GM23338 (cell line): ENCODE measurements around the gene ROCK2. TPM values are rescaled to one million over a fixed set of nuclear protein-coding genes. Genes with fewer than 3 reads are reported as not detected.

ENCODE experiments used
- ATAC-seq: fragments of 200-7000 bp; cut with Tn5 transposase; 3 replicates; pipeline ENCODE4 v1.9.1; 2020
- DNase-seq: peaks from one replicate; pipeline ENCODE4 v3.0.0-alpha.2; 2015; ENCODE audit warnings: low spot score
- H2AFZ ChIP-seq: fragments of 200-600 bp; sonication (generic); 2 replicates; pipeline ENCODE4 v1.8.0; 2016; ENCODE audit warnings: antibody characterized with exemption, mild to moderate bottlenecking, moderate library complexity
- H3F3A ChIP-seq: fragments of 200-600 bp; sonication (generic); replicated peaks from 2 replicates; pipeline ENCODE4 v1.8.0; 2017; ENCODE audit warnings: antibody characterized with exemption, mixed run types, low read depth
- H3K27ac ChIP-seq: fragments of 200-600 bp; sonication (generic); 2 replicates; pipeline ENCODE4 v1.6.1; 2016; ENCODE audit warnings: low read depth
- H3K27me3 ChIP-seq: fragments of 200-600 bp; sonication (generic); 2 replicates; pipeline ENCODE4 v1.8.0; 2016; ENCODE audit warnings: mild to moderate bottlenecking, mixed run types, moderate library complexity; ENCODE audit not compliant: insufficient read depth
- H3K36me3 ChIP-seq: fragments of 200-600 bp; sonication (generic); 2 replicates; pipeline ENCODE4 v1.8.0; 2016; ENCODE audit warnings: mild to moderate bottlenecking; ENCODE audit not compliant: insufficient read depth
- H3K4me1 ChIP-seq: fragments of 200-600 bp; sonication (generic); 2 replicates; pipeline ENCODE4 v1.8.0; 2016; ENCODE audit warnings: mild to moderate bottlenecking, moderate library complexity; ENCODE audit not compliant: insufficient read depth
- H3K4me2 ChIP-seq: fragments of 200-600 bp; sonication (generic); 2 replicates; pipeline ENCODE4 v1.7.1; 2017; ENCODE audit warnings: mixed run types
- H3K4me3 ChIP-seq: fragments of 200-600 bp; sonication (generic); 2 replicates; pipeline ENCODE4 v1.6.1; 2016; ENCODE audit warnings: mixed run types
- H3K79me2 ChIP-seq: fragments of 200-600 bp; sonication (generic); replicated peaks from 2 replicates; pipeline ENCODE4 v1.8.0; 2017; ENCODE audit warnings: mild to moderate bottlenecking; ENCODE audit not compliant: insufficient read depth
- H3K9me2 ChIP-seq: fragments of 200-600 bp; sonication (generic); 2 replicates; pipeline ENCODE4 v1.8.0; 2017; ENCODE audit not compliant: insufficient read depth
- H4K20me1 ChIP-seq: fragments of 200-600 bp; sonication (generic); replicated peaks from 2 replicates; pipeline ENCODE4 v1.8.0; 2017; ENCODE audit warnings: mild to moderate bottlenecking; ENCODE audit not compliant: insufficient read depth
- H3K27ac Mint-ChIP-seq: 2 replicates; pipeline ENCODE4 v1.8.0; 2020; ENCODE audit warnings: inconsistent platforms, mild to moderate bottlenecking, moderate library complexity, mixed read lengths
- H3K27me3 Mint-ChIP-seq: 3 replicates; pipeline ENCODE4 v1.8.0; 2022; ENCODE audit warnings: low read depth, mild to moderate bottlenecking, moderate library complexity, mixed read lengths, inconsistent platforms; ENCODE audit not compliant: insufficient read depth, poor library complexity
- H3K36me3 Mint-ChIP-seq: 3 replicates; pipeline ENCODE4 v1.8.0; 2021; ENCODE audit warnings: low read depth, mild to moderate bottlenecking, inconsistent platforms, moderate library complexity, mixed read lengths
- H3K4me1 Mint-ChIP-seq: 3 replicates; pipeline ENCODE4 v1.8.0; 2020; ENCODE audit warnings: mild to moderate bottlenecking, inconsistent platforms, mixed read lengths
- H3K4me3 Mint-ChIP-seq: 3 replicates; pipeline ENCODE4 v1.8.0; 2021; ENCODE audit warnings: moderate library complexity, mild to moderate bottlenecking, inconsistent platforms, mixed read lengths
- H3K9me3 Mint-ChIP-seq: 3 replicates; pipeline ENCODE4 v1.8.0; 2020; ENCODE audit warnings: moderate library complexity, mild to moderate bottlenecking, inconsistent platforms, mixed read lengths
- EZH2phosphoT487 ChIP-seq: fragments of 200-600 bp; sonication (generic); IDR thresholded peaks from one replicate; pipeline ENCODE4 v1.8.1; 2018; ENCODE audit warnings: antibody characterized with exemption; ENCODE audit not compliant: unreplicated experiment
- JUNB ChIP-seq: IDR thresholded peaks from one replicate; pipeline ENCODE4 v1.6.1; 2016; ENCODE audit warnings: antibody characterized with exemption; ENCODE audit not compliant: unreplicated experiment
- NANOG ChIP-seq: IDR thresholded peaks from 2 replicates; pipeline ENCODE4 v1.6.1; 2016; ENCODE audit warnings: antibody characterized with exemption, borderline replicate concordance
- STAT1 ChIP-seq: IDR thresholded peaks from one replicate; pipeline ENCODE4 v1.6.1; 2016; ENCODE audit warnings: antibody characterized with exemption; ENCODE audit not compliant: unreplicated experiment
- ZNF114 ChIP-seq: fragments of 250-450 bp; sonication (Bioruptor Pico); IDR thresholded peaks from 2 replicates; pipeline ENCODE4 v1.5.0; 2020; ENCODE audit warnings: mild to moderate bottlenecking, moderate library complexity
- ZNF331 ChIP-seq: fragments of 250-450 bp; sonication (Bioruptor Pico); IDR thresholded peaks from 2 replicates; pipeline ENCODE4 v1.5.0; 2020; ENCODE audit warnings: low read depth, mild to moderate bottlenecking, moderate library complexity
- polyA plus RNA-seq: library from polyadenylated mRNA; unstranded; fragments of >200 nt; fragmentation: Nextera tagmentation; extraction: Ambion mirVana; gene quantifications from 2 replicates; pipeline ENCODE4 v1.2.1, GENCODE V29; 2016
- total RNA-seq: library from RNA; depleted of rRNA; stranded (reverse); fragments of >200 nt; shearing (Covaris generic); gene quantifications from 2 replicates; pipeline ENCODE4 v1.2.3, GENCODE V29; 2014
- TF ChIP-seq, protein P1 (sequence below), 2 experiments: fragments of 200-600 bp in 1 of 2; sonication (generic) in 1 of 2; conservative IDR thresholded peaks; 2 replicates each; pipeline versions ENCODE4 v1.5.1 to v1.6.1; 2016 to 2017; ENCODE audit warnings: antibody characterized with exemption in 2 of 2, low read depth in 2 of 2, mild to moderate bottlenecking in 2 of 2, moderate library complexity in 1 of 2
- TF ChIP-seq, protein P2 (sequence below): fragments of 250-450 bp; sonication (Bioruptor Pico); IDR thresholded peaks from 2 replicates; pipeline ENCODE4 v1.5.0; 2020; ENCODE audit warnings: mild to moderate bottlenecking, moderate library complexity

ROCK2 gene
- total and polyA plus RNA-seq, 2 experiments from 2014 or later: 16.4 to 28.0 TPM

DNA sequence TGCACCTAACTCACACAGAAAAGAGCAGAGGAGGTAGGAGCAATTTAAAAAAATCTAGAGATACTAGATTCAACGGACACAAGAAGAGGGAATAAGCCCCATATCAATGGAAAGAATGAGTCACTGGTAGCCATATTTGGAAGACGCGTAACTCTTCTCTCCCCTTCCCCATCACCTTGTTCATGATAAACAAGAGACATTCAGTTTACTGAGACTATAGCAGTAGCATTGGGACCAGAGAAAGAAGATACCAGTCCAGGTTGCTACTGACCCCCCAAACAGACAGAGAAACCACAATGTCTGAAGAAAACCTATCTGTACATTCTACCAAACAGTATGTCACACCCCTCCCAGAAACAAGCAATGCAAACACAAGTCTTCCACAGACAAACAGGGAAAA, 108.1 kb downstream of the ROCK2 start:
- no peak overlapping the region for H3K4me3 Mint-ChIP-seq
- Histone ChIP-seq H2AFZ (no peak overlapping the region), H3K27me3 (no peaks in the 10 kb centered on the region), H3K79me2 (peaks cover 39% of the 10 kb centered on the region), H3K4me3 (no peak overlapping the region), H3K36me3 (no peaks in the 10 kb centered on the region), H3K4me1 (no peaks in the 10 kb centered on the region), H4K20me1 (peaks cover 7% of the 10 kb centered on the region), H3K9me2 (no peaks in the 10 kb centered on the region), H3K4me2 (no peak overlapping the region), H3F3A (no peaks in the 10 kb centered on the region), H3K27ac (no peak overlapping the region)
- H3K27me3 Mint-ChIP-seq: no peaks in the 10 kb centered on the region
- no peaks in the 10 kb centered on the region for H3K9me3 Mint-ChIP-seq
- DNase-seq (no peak), ATAC-seq (no peak)
- TF ChIP-seq JUNB (no peak), STAT1 (no peak)
- TF ChIP-seq, protein P1, sequence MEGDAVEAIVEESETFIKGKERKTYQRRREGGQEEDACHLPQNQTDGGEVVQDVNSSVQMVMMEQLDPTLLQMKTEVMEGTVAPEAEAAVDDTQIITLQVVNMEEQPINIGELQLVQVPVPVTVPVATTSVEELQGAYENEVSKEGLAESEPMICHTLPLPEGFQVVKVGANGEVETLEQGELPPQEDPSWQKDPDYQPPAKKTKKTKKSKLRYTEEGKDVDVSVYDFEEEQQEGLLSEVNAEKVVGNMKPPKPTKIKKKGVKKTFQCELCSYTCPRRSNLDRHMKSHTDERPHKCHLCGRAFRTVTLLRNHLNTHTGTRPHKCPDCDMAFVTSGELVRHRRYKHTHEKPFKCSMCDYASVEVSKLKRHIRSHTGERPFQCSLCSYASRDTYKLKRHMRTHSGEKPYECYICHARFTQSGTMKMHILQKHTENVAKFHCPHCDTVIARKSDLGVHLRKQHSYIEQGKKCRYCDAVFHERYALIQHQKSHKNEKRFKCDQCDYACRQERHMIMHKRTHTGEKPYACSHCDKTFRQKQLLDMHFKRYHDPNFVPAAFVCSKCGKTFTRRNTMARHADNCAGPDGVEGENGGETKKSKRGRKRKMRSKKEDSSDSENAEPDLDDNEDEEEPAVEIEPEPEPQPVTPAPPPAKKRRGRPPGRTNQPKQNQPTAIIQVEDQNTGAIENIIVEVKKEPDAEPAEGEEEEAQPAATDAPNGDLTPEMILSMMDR (conservative IDR thresholded peaks at IDR 0.05; ENCODE audit: low read depth in 2 of 2): no peak
- H3K36me3 Mint-ChIP-seq: no peaks in the 10 kb centered on the region
- H3K27ac Mint-ChIP-seq: peak overlapping the region; percentile 7; the same call in 1 of the 2 replicates
- H3K4me1 Mint-ChIP-seq: no peaks in the 10 kb centered on the region

- H3K4me3 Mint-ChIP-seq: no peak overlapping the region
- no peaks in the 10 kb centered on the region for H3K9me3 Mint-ChIP-seq
- peaks cover 7% of the 10 kb centered on the region for H4K20me1 ChIP-seq
- no peak for ATAC-seq
- TF ChIP-seq ZNF331 (CRISPR knock-in tag) (no peak), STAT1 (no peak), NANOG (no peak), ZNF114 (CRISPR knock-in tag) (no peak), EZH2phosphoT487 (no peak)
- TF ChIP-seq, protein P1 (conservative IDR thresholded peaks at IDR 0.05; ENCODE audit: low read depth in 2 of 2): no peak
- TF ChIP-seq, protein P2, sequence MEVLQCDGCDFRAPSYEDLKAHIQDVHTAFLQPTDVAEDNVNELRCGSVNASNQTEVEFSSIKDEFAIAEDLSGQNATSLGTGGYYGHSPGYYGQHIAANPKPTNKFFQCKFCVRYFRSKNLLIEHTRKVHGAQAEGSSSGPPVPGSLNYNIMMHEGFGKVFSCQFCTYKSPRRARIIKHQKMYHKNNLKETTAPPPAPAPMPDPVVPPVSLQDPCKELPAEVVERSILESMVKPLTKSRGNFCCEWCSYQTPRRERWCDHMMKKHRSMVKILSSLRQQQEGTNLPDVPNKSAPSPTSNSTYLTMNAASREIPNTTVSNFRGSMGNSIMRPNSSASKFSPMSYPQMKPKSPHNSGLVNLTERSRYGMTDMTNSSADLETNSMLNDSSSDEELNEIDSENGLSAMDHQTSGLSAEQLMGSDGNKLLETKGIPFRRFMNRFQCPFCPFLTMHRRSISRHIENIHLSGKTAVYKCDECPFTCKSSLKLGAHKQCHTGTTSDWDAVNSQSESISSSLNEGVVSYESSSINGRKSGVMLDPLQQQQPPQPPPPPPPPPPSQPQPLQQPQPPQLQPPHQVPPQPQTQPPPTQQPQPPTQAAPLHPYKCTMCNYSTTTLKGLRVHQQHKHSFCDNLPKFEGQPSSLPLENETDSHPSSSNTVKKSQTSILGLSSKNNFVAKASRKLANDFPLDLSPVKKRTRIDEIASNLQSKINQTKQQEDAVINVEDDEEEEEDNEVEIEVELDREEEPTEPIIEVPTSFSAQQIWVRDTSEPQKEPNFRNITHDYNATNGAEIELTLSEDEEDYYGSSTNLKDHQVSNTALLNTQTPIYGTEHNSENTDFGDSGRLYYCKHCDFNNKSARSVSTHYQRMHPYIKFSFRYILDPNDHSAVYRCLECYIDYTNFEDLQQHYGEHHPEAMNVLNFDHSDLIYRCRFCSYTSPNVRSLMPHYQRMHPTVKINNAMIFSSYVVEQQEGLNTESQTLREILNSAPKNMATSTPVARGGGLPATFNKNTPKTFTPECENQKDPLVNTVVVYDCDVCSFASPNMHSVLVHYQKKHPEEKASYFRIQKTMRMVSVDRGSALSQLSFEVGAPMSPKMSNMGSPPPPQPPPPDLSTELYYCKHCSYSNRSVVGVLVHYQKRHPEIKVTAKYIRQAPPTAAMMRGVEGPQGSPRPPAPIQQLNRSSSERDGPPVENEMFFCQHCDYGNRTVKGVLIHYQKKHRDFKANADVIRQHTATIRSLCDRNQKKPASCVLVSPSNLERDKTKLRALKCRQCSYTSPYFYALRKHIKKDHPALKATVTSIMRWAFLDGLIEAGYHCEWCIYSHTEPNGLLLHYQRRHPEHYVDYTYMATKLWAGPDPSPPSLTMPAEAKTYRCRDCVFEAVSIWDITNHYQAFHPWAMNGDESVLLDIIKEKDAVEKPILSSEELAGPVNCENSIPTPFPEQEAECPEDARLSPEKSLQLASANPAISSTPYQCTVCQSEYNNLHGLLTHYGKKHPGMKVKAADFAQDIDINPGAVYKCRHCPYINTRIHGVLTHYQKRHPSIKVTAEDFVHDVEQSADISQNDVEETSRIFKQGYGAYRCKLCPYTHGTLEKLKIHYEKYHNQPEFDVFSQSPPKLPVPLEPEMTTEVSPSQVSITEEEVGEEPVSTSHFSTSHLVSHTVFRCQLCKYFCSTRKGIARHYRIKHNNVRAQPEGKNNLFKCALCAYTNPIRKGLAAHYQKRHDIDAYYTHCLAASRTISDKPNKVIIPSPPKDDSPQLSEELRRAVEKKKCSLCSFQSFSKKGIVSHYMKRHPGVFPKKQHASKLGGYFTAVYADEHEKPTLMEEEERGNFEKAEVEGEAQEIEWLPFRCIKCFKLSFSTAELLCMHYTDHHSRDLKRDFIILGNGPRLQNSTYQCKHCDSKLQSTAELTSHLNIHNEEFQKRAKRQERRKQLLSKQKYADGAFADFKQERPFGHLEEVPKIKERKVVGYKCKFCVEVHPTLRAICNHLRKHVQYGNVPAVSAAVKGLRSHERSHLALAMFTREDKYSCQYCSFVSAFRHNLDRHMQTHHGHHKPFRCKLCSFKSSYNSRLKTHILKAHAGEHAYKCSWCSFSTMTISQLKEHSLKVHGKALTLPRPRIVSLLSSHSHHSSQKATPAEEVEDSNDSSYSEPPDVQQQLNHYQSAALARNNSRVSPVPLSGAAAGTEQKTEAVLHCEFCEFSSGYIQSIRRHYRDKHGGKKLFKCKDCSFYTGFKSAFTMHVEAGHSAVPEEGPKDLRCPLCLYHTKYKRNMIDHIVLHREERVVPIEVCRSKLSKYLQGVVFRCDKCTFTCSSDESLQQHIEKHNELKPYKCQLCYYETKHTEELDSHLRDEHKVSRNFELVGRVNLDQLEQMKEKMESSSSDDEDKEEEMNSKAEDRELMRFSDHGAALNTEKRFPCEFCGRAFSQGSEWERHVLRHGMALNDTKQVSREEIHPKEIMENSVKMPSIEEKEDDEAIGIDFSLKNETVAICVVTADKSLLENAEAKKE (CRISPR knock-in tag): no peak
- no peaks in the 10 kb centered on the region for H3K4me1 Mint-ChIP-seq
- H3K79me2 ChIP-seq: peaks cover 39% of the 10 kb centered on the region
- H3K27me3 ChIP-seq: no peaks in the 10 kb centered on the region
- no peak for DNase-seq
- H3K4me1 ChIP-seq: no peaks in the 10 kb centered on the region
- H3K27ac ChIP-seq: no peak overlapping the region
- H2AFZ ChIP-seq: no peak overlapping the region
- H3K4me2 ChIP-seq: no peak overlapping the region
- H3K9me2 ChIP-seq: no peaks in the 10 kb centered on the region
- H3K27me3 Mint-ChIP-seq: no peaks in the 10 kb centered on the region
- no peaks in the 10 kb centered on the region for H3K36me3 Mint-ChIP-seq
- H3K27ac Mint-ChIP-seq: no peak overlapping the region
- no peak overlapping the region for H3K4me3 ChIP-seq
- no peaks in the 10 kb centered on the region for H3F3A ChIP-seq
- no peaks in the 10 kb centered on the region for H3K36me3 ChIP-seq
Observed at GRCh38 chr2:11235583-11235982, 108.9 kb downstream of the ROCK2 start.
